H9 (cell line): ENCODE results near the gene FAM227B. TPM values are rescaled to one million over a fixed set of nuclear protein-coding genes. Genes with fewer than 3 reads are reported as not detected.
A peak's percentile ranks its signal among the peaks of the same experiment; 100 is the strongest.
"Not testable (repeated sequence)": the region's sequence is repeated elsewhere in the genome, so short reads cannot be mapped to it uniquely, and the experiment has no call there.

Source experiments
- DNase-seq: peaks from one replicate; pipeline ENCODE4 v3.0.0-alpha.2; 2017
- H2AFZ ChIP-seq: one replicate; pipeline ENCODE4 v1.6.1; 2013; ENCODE audit warnings: mild to moderate bottlenecking, low read length, control low read depth, moderate library complexity
- H2AK5ac ChIP-seq: 2 replicates; pipeline ENCODE4 v1.6.1; 2013; ENCODE audit warnings: low read length, control low read depth, mixed read lengths; ENCODE audit not compliant: insufficient read length
- H2BK120ac ChIP-seq: one replicate; pipeline ENCODE4 v1.6.1; 2013; ENCODE audit warnings: low read depth, mild to moderate bottlenecking, low read length, control low read depth, inconsistent platforms; ENCODE audit not compliant: poor library complexity, severe bottlenecking
- H2BK12ac ChIP-seq: 2 replicates; pipeline ENCODE4 v1.6.1; 2013; ENCODE audit warnings: low read length, control low read depth, mixed read lengths, low read depth; ENCODE audit not compliant: insufficient read length
- H2BK15ac ChIP-seq: 2 replicates; pipeline ENCODE4 v1.6.1; 2013; ENCODE audit warnings: low read depth, low read length, control low read depth
- H2BK20ac ChIP-seq: one replicate; pipeline ENCODE4 v1.6.1; 2013; ENCODE audit warnings: low read depth, mild to moderate bottlenecking, low read length, control low read depth, inconsistent platforms; ENCODE audit not compliant: poor library complexity, severe bottlenecking
- H2BK5ac ChIP-seq: 2 replicates; pipeline ENCODE4 v1.6.1; 2013; ENCODE audit warnings: low read length, control low read depth, mixed read lengths; ENCODE audit not compliant: insufficient read length
- H3K14ac ChIP-seq: 2 replicates; pipeline ENCODE4 v1.6.1; 2013; ENCODE audit warnings: low read length, control low read depth; ENCODE audit not compliant: insufficient read depth
- H3K18ac ChIP-seq: 2 replicates; pipeline ENCODE4 v1.6.1; 2013; ENCODE audit warnings: low read depth, mild to moderate bottlenecking, mixed read lengths, low read length, control low read depth; ENCODE audit not compliant: insufficient read length
- H3K23ac ChIP-seq: 2 replicates; pipeline ENCODE4 v1.6.1; 2013; ENCODE audit warnings: low read length, control low read depth, mixed read lengths, low read depth; ENCODE audit not compliant: insufficient read length
- H3K23me2 ChIP-seq: 2 replicates; pipeline ENCODE4 v1.6.1; 2013; ENCODE audit warnings: low read depth, mild to moderate bottlenecking, mixed read lengths, low read length, control low read depth; ENCODE audit not compliant: insufficient read length, poor library complexity, severe bottlenecking
- H3K27ac ChIP-seq: 2 replicates; pipeline ENCODE4 v1.5.1; 2013; ENCODE audit warnings: low read length, control low read depth, mixed read lengths, low read depth; ENCODE audit not compliant: insufficient read length
- H3K27me3 ChIP-seq: 2 replicates; pipeline ENCODE4 v1.6.1; 2013; ENCODE audit warnings: low read length, control low read depth, inconsistent platforms; ENCODE audit not compliant: insufficient read depth
- H3K4ac ChIP-seq: 2 replicates; pipeline ENCODE4 v1.6.1; 2013; ENCODE audit warnings: low read depth, mild to moderate bottlenecking, control low read depth, inconsistent platforms, low read length, moderate library complexity
- H3K4me1 ChIP-seq: 2 replicates; pipeline ENCODE4 v1.6.1; 2013; ENCODE audit warnings: low read length, control low read depth, inconsistent platforms; ENCODE audit not compliant: insufficient read depth
- H3K4me2 ChIP-seq: 2 replicates; pipeline ENCODE4 v1.6.1; 2013; ENCODE audit warnings: low read length, control low read depth, mixed read lengths; ENCODE audit not compliant: insufficient read length, insufficient read depth
- H3K56ac ChIP-seq: 2 replicates; pipeline ENCODE4 v1.6.1; 2013; ENCODE audit warnings: low read depth, mild to moderate bottlenecking, mixed read lengths, low read length, control low read depth; ENCODE audit not compliant: insufficient read length
- H3K79me1 ChIP-seq: 2 replicates; pipeline ENCODE4 v1.6.1; 2013; ENCODE audit warnings: low read depth, mild to moderate bottlenecking, moderate library complexity, low read length, control low read depth, inconsistent platforms; ENCODE audit not compliant: insufficient read depth, poor library complexity, severe bottlenecking
- H3K79me2 ChIP-seq: 2 replicates; pipeline ENCODE4 v1.6.1; 2013; ENCODE audit warnings: low read length, control low read depth, inconsistent platforms; ENCODE audit not compliant: insufficient read depth
- H3K9ac ChIP-seq: 2 replicates; pipeline ENCODE4 v1.6.1; 2013; ENCODE audit warnings: low read length, control low read depth, mixed read lengths; ENCODE audit not compliant: insufficient read length; ENCODE audit errors: extremely low read depth
- H3K9me3 ChIP-seq: one replicate; pipeline ENCODE4 v1.6.1; 2013; ENCODE audit warnings: low read depth, low read length, inconsistent platforms; ENCODE audit not compliant: control insufficient read depth
- H3T11ph ChIP-seq: one replicate; pipeline ENCODE4 v1.6.1; 2013; ENCODE audit warnings: mild to moderate bottlenecking, low read length, control low read depth, inconsistent platforms
- H4K20me1 ChIP-seq: one replicate; pipeline ENCODE4 v1.6.1; 2013; ENCODE audit not compliant: control insufficient read depth, insufficient read length, insufficient read depth
- H4K5ac ChIP-seq: 2 replicates; pipeline ENCODE4 v1.6.1; 2013; ENCODE audit warnings: low read depth, mild to moderate bottlenecking, mixed read lengths, low read length, control low read depth; ENCODE audit not compliant: insufficient read length
- H4K8ac ChIP-seq: replicated peaks from 2 replicates; pipeline ENCODE4 v1.6.1; 2013; ENCODE audit warnings: low read length, control low read depth, mixed read lengths, low read depth; ENCODE audit not compliant: insufficient read length
- H4K91ac ChIP-seq: 2 replicates; pipeline ENCODE4 v1.6.1; 2013; ENCODE audit warnings: low read depth, mild to moderate bottlenecking, moderate library complexity, mixed read lengths, low read length, control low read depth; ENCODE audit not compliant: insufficient read length
- H3K27ac Mint-ChIP-seq, 3 experiments: 2 replicates in 2 of 3; 3 replicates in 1 of 3; pipeline ENCODE4 v1.8.0; 2020 to 2021; ENCODE audit warnings: mixed read lengths in 3 of 3, mild to moderate bottlenecking in 1 of 3, moderate library complexity in 1 of 3
- H3K27me3 Mint-ChIP-seq: 2 replicates; pipeline ENCODE4 v1.8.0; 2021; ENCODE audit warnings: low read depth, mild to moderate bottlenecking, moderate library complexity, mixed read lengths
- H3K36me3 Mint-ChIP-seq, 3 experiments: 2 replicates in 2 of 3; 3 replicates in 1 of 3; pipeline ENCODE4 v1.8.0; 2020 to 2021; ENCODE audit warnings: low read depth in 3 of 3, mixed read lengths in 3 of 3; ENCODE audit not compliant: insufficient read depth in 1 of 3
- H3K4me1 Mint-ChIP-seq, 2 experiments: 2 replicates each; pipeline ENCODE4 v1.8.0; 2020; ENCODE audit warnings: mixed read lengths in 2 of 2
- H3K4me3 Mint-ChIP-seq, 2 experiments: 2 replicates in 1 of 2; 3 replicates in 1 of 2; pipeline ENCODE4 v1.8.0; 2020 to 2021; ENCODE audit warnings: mild to moderate bottlenecking in 2 of 2, mixed read lengths in 2 of 2, moderate library complexity in 1 of 2
- H3K9me3 Mint-ChIP-seq, 2 experiments: 2 replicates in 1 of 2; 3 replicates in 1 of 2; pipeline ENCODE4 v1.8.0; 2020; ENCODE audit warnings: mild to moderate bottlenecking in 2 of 2, mixed read lengths in 2 of 2, moderate library complexity in 1 of 2
- WGBS: extraction: QIAGEN DNeasy Blood & Tissue Kit; methylation state at CpG from one replicate; pipeline ENCODE4 v1.1.7; 2013; ENCODE audit warnings: missing lambda C conversion rate, low lambda C conversion rate, mixed read lengths; ENCODE audit not compliant: insufficient read length; ENCODE audit errors: extremely low coverage; 5-methylcytosine and 5-hydroxymethylcytosine counted together
- total RNA-seq: library from RNA; stranded (reverse); gene quantifications from 2 replicates; pipeline ENCODE4 v1.2.1, GENCODE V29; 2021
- TF ChIP-seq, protein P1 (sequence below): fragments of 200-600 bp; sonication (generic); conservative IDR thresholded peaks from 3 replicates; pipeline ENCODE4 v1.8.0; 2021; ENCODE audit warnings: antibody characterized with exemption, mild to moderate bottlenecking

Gene FAM227B
- total RNA-seq, 1 experiment from 2014 or later, result 5.5 TPM

- not testable (repeated sequence) for H2BK20ac ChIP-seq, H3K4me2 ChIP-seq, H3K79me1 ChIP-seq, H3K23ac ChIP-seq, H2BK120ac ChIP-seq, H4K20me1 ChIP-seq, H2BK5ac ChIP-seq, H3K27me3 ChIP-seq, H4K8ac ChIP-seq, H2AFZ ChIP-seq, H2BK15ac ChIP-seq, H3K56ac ChIP-seq, H3K9ac ChIP-seq, H3K79me2 ChIP-seq, H3K18ac ChIP-seq, H3K4ac ChIP-seq, H3K27ac Mint-ChIP-seq, H3K14ac ChIP-seq, H3K4me3 Mint-ChIP-seq, H3K23me2 ChIP-seq, H3K4me1 ChIP-seq, H2AK5ac ChIP-seq, H3K36me3 Mint-ChIP-seq, H4K5ac ChIP-seq, H2BK12ac ChIP-seq, H3K4me1 Mint-ChIP-seq, H4K91ac ChIP-seq, H3K9me3 ChIP-seq, H3K27ac ChIP-seq, H3K27me3 Mint-ChIP-seq, H3K9me3 Mint-ChIP-seq, H3T11ph ChIP-seq
- no CpG with 5 or more reads among the region's 4 CpGs for WGBS
- DNase-seq, result peak; percentile 51
- TF ChIP-seq, protein P1, sequence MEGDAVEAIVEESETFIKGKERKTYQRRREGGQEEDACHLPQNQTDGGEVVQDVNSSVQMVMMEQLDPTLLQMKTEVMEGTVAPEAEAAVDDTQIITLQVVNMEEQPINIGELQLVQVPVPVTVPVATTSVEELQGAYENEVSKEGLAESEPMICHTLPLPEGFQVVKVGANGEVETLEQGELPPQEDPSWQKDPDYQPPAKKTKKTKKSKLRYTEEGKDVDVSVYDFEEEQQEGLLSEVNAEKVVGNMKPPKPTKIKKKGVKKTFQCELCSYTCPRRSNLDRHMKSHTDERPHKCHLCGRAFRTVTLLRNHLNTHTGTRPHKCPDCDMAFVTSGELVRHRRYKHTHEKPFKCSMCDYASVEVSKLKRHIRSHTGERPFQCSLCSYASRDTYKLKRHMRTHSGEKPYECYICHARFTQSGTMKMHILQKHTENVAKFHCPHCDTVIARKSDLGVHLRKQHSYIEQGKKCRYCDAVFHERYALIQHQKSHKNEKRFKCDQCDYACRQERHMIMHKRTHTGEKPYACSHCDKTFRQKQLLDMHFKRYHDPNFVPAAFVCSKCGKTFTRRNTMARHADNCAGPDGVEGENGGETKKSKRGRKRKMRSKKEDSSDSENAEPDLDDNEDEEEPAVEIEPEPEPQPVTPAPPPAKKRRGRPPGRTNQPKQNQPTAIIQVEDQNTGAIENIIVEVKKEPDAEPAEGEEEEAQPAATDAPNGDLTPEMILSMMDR, result peak; percentile 65
These were observed 149.4 kb downstream of the FAM227B start for GRCh38 chr15:49471248-49471647.
